K562 (cell line): ENCODE data around the gene PFAS. TPM values are rescaled to one million over a fixed set of nuclear protein-coding genes. Genes with fewer than 3 reads are reported as not detected.

Experiments
- ADNP ChIP-seq: fragments of 200-800 bp; sonication (Bioruptor generic); IDR thresholded peaks from 2 replicates; pipeline ENCODE4 v1.6.1; 2016; ENCODE audit warnings: missing genetic modification characterization, missing compliant biosample characterization
- BCOR ChIP-seq: fragments of 450-650 bp; IDR thresholded peaks from 2 replicates; pipeline ENCODE4 v1.6.1; 2016
- CBFA2T3 ChIP-seq: fragments of 450-650 bp; IDR thresholded peaks from 2 replicates; pipeline ENCODE4 v1.6.1; 2017
- CEBPB ChIP-seq: fragments of 450-650 bp; IDR thresholded peaks from 2 replicates; pipeline ENCODE4 v1.6.1; 2016; ENCODE audit warnings: missing genetic modification characterization, missing compliant biosample characterization
- EGR1 ChIP-seq: fragments of 450-650 bp; conservative IDR thresholded peaks from 2 replicates; pipeline ENCODE4 v1.6.1; 2017; ENCODE audit warnings: mild to moderate bottlenecking
- ERF ChIP-seq: fragments of 450-650 bp; formaldehyde crosslinking; IDR thresholded peaks from 2 replicates; pipeline ENCODE4 v1.4.0; 2020; ENCODE audit warnings: mild to moderate bottlenecking, mixed read lengths
- FOXM1 ChIP-seq, 2 experiments: fragments of 450-650 bp in 1 of 2; sonication (generic) in 1 of 2; formaldehyde crosslinking in 1 of 2; IDR thresholded peaks; 2 replicates each; pipeline versions ENCODE4 v1.6.1 to v1.9.0; 2017 to 2022; ENCODE audit warnings: low read depth in 2 of 2, mild to moderate bottlenecking in 2 of 2, missing genetic modification reagents in 1 of 2, moderate library complexity in 1 of 2
- HEY1 ChIP-seq: fragments of 250-450 bp; sonication (Bioruptor Pico); IDR thresholded peaks from 2 replicates; pipeline ENCODE4 v1.5.0; 2020; ENCODE audit warnings: mild to moderate bottlenecking, moderate library complexity, borderline replicate concordance
- MEIS2 ChIP-seq: fragments of 450-650 bp; IDR thresholded peaks from 2 replicates; pipeline ENCODE4 v1.6.1; 2014; ENCODE audit warnings: mild to moderate bottlenecking; ENCODE audit not compliant: partially characterized antibody
- NCOA1 ChIP-seq: fragments of 450-650 bp; IDR thresholded peaks from 2 replicates; pipeline ENCODE4 v1.6.1; 2016; ENCODE audit warnings: low read depth
- NR2C2 ChIP-seq, 2 experiments: fragments of 200-800 bp in 1 of 2; sonication (Bioruptor generic) in 1 of 2; sonication (generic) in 1 of 2; formaldehyde crosslinking in 1 of 2; IDR thresholded peaks; 2 replicates each; pipeline versions ENCODE4 v1.6.1 to v1.8.0; 2016 to 2022; ENCODE audit warnings: mild to moderate bottlenecking in 1 of 2, missing compliant biosample characterization in 1 of 2, missing genetic modification characterization in 1 of 2, missing genetic modification reagents in 1 of 2
- NRF1 ChIP-seq, 2 experiments: fragments of 450-650 bp; IDR thresholded peaks in 1 of 2; conservative IDR thresholded peaks in 1 of 2; 2 replicates each; pipeline ENCODE4 v1.6.1; 2014; ENCODE audit warnings: mild to moderate bottlenecking in 2 of 2
- PBX2 ChIP-seq, 2 experiments: IDR thresholded peaks in 1 of 2; conservative IDR thresholded peaks in 1 of 2; 2 replicates each; pipeline ENCODE4 v1.6.1; 2016; ENCODE audit warnings: low read depth in 2 of 2, mild to moderate bottlenecking in 1 of 2, missing compliant biosample characterization in 1 of 2, missing genetic modification characterization in 1 of 2, moderate library complexity in 1 of 2
- POLR2H ChIP-seq: IDR thresholded peaks from 2 replicates; pipeline ENCODE4 v1.6.1; 2016; ENCODE audit warnings: missing genetic modification characterization, low read depth, mild to moderate bottlenecking, control low read depth, missing compliant biosample characterization, moderate library complexity
- POLR3A ChIP-seq: IDR thresholded peaks from 2 replicates; pipeline ENCODE4 v1.6.1; 2011; ENCODE audit warnings: borderline replicate concordance, mild to moderate bottlenecking, moderate library complexity; ENCODE audit not compliant: insufficient read length, insufficient read depth; ENCODE audit errors: extremely low read depth
- TBP ChIP-seq: optimal IDR thresholded peaks from 2 replicates; pipeline ENCODE3; 2011; ENCODE audit warnings: low read depth, low read length, improper control_type of control experiment
- TRIM24 ChIP-seq, 2 experiments: fragments of 450-650 bp; IDR thresholded peaks; 2 replicates each; pipeline ENCODE4 v1.6.1; 2016
- ZNF316 ChIP-seq: fragments of 450-650 bp; IDR thresholded peaks from 2 replicates; pipeline ENCODE4 v1.6.1; 2016
- ZNF384 ChIP-seq: IDR thresholded peaks from 2 replicates; pipeline ENCODE4 v1.6.1; 2012; ENCODE audit warnings: low read depth, low read length, improper control_type of control experiment
- ZNF668 ChIP-seq: fragments of 250-450 bp; sonication (Bioruptor Pico); IDR thresholded peaks from 2 replicates; pipeline ENCODE4 v1.8.0; 2022; ENCODE audit warnings: mild to moderate bottlenecking, inconsistent platforms
- polyA plus RNA-seq, 8 experiments: library from polyadenylated mRNA; depleted of rRNA in 4 of 8; stranded (reverse) in 5 of 8; unstranded in 3 of 8; fragments of >200 nt; fragmentation: Nextera tagmentation in 2 of 8; fragmentation: Illumina TruSeq in 1 of 8; extraction: Ambion mirVana in 2 of 8; extraction: Trizol in 1 of 8; gene quantifications; 2 replicates each; pipeline versions ENCODE4 v1.2.1 to v1.2.3, GENCODE V29; 2011 to 2014; ENCODE audit warnings: inconsistent platforms in 1 of 8, missing spikeins in 1 of 8
- total RNA-seq, 7 experiments: library from RNA; depleted of rRNA in 6 of 7; stranded (reverse); fragments of >200 nt in 6 of 7; fragmentation: Illumina TruSeq in 2 of 7; extraction: Trizol in 2 of 7; gene quantifications; 2 replicates each; pipeline versions ENCODE4 v1.2.1 to v1.2.3, GENCODE V29; 2011 to 2021; ENCODE audit warnings: low replicate concordance in 1 of 7
- TF ChIP-seq, protein P1 (sequence below): sonication (generic); formaldehyde crosslinking; IDR thresholded peaks from 2 replicates; pipeline ENCODE4 v1.9.0; 2022; ENCODE audit warnings: mild to moderate bottlenecking, missing genetic modification reagents

Gene PFAS
- total and polyA plus RNA-seq, 9 of the 15 experiments (the other 6 are each of a cell fraction or from before 2014, with no cell fraction given): 11.6 to 131 (median 43.9) TPM

GRCh38 chr17:8212312-8213180 is 36.5 kb upstream of the PFAS start (continued):
- no peak for TF ChIP-seq PBX2 (CRISPR knock-in tag; IDR thresholded peaks at IDR 0.05; ENCODE audit: low read depth)
- peak; percentile 44; the same call in 1 of the 2 replicates for TF ChIP-seq PBX2 (tag; conservative IDR thresholded peaks at IDR 0.05; ENCODE audit: low read depth)
- TF ChIP-seq CEBPB (tag): peak; percentile 92
- TF ChIP-seq ZNF316: peak; percentile 53
- TF ChIP-seq NRF1 (conservative IDR thresholded peaks at IDR 0.05 in 1 of 2, IDR thresholded peaks at IDR 0.05 in 1 of 2): peak; percentile 35 to 45; a peak in 1 of 4 replicates
- TF ChIP-seq ERF (CRISPR knock-in tag): no peak
- no peak for TF ChIP-seq NCOA1
- TF ChIP-seq NR2C2 (CRISPR knock-in tag; IDR thresholded peaks at IDR 0.05): 0 out of 2 replicates have a peak, but pooled peaks have one; percentile 52
- TF ChIP-seq NR2C2 (tag; IDR thresholded peaks at IDR 0.05): peak; percentile 87
- peak; percentile 50; the same call in 1 of the 2 replicates for TF ChIP-seq ZNF384
- TF ChIP-seq TRIM24 (IDR thresholded peaks at IDR 0.05): peak in 1 of 2 experiments; percentile 21; a peak in 1 of 4 replicates
- no peak for TF ChIP-seq ZNF668
- peak; percentile 81 for TF ChIP-seq POLR2H (tag)
- TF ChIP-seq FOXM1 (IDR thresholded peaks at IDR 0.05; ENCODE audit: low read depth): 0 out of 2 replicates have a peak, but pooled peaks have one; percentile 18
- no peak for TF ChIP-seq FOXM1 (CRISPR knock-in tag; IDR thresholded peaks at IDR 0.05; ENCODE audit: low read depth)
- TF ChIP-seq HEY1 (CRISPR knock-in tag): no peak
- peak; percentile 64 for TF ChIP-seq MEIS2
- TF ChIP-seq ADNP (tag): peak; percentile 37; the same call in 1 of the 2 replicates
- TF ChIP-seq, protein P1, sequence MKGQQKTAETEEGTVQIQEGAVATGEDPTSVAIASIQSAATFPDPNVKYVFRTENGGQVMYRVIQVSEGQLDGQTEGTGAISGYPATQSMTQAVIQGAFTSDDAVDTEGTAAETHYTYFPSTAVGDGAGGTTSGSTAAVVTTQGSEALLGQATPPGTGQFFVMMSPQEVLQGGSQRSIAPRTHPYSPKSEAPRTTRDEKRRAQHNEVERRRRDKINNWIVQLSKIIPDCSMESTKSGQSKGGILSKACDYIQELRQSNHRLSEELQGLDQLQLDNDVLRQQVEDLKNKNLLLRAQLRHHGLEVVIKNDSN (CRISPR knock-in tag): no peak
- TF ChIP-seq TBP: peak; percentile 48
- TF ChIP-seq BCOR: peak; percentile 80
- peak; percentile 19 for TF ChIP-seq POLR3A
- peak; percentile 27; the same call in 1 of the 2 replicates for TF ChIP-seq CBFA2T3
- peak; percentile 37; the same call in 1 of the 2 replicates for TF ChIP-seq EGR1
